ENCODE measurements around the gene SLF1. TPM values are rescaled to one million over a fixed set of nuclear protein-coding genes. Genes with fewer than 3 reads are reported as not detected.

SLF1 gene
- total and polyA plus RNA-seq, 2 of the 8 experiments (the other 6 are each of a cell fraction or from before 2014, with no cell fraction given): 4.8 to 15.7 TPM

DNA sequence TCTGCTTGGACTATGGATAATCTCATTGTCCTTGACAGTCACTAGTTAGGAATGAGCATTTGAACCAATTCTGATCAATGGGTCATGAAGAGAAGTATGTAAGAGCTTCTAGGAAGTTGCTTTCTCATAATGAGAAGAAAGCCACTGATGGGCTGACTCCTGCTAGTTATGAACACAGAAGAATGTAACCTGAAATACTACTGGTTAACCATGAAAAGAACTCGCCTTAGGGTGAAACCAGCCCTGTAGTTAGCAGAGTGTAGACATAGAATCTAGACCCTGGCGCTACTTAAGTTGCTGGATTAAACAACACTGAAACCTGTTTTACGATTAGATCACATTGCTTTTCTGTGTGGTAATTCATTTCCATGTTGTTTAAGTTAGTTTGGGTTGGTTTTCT lies 26.6 kb downstream of the SLF1 start (continued):
- TF ChIP-seq, protein P1, sequence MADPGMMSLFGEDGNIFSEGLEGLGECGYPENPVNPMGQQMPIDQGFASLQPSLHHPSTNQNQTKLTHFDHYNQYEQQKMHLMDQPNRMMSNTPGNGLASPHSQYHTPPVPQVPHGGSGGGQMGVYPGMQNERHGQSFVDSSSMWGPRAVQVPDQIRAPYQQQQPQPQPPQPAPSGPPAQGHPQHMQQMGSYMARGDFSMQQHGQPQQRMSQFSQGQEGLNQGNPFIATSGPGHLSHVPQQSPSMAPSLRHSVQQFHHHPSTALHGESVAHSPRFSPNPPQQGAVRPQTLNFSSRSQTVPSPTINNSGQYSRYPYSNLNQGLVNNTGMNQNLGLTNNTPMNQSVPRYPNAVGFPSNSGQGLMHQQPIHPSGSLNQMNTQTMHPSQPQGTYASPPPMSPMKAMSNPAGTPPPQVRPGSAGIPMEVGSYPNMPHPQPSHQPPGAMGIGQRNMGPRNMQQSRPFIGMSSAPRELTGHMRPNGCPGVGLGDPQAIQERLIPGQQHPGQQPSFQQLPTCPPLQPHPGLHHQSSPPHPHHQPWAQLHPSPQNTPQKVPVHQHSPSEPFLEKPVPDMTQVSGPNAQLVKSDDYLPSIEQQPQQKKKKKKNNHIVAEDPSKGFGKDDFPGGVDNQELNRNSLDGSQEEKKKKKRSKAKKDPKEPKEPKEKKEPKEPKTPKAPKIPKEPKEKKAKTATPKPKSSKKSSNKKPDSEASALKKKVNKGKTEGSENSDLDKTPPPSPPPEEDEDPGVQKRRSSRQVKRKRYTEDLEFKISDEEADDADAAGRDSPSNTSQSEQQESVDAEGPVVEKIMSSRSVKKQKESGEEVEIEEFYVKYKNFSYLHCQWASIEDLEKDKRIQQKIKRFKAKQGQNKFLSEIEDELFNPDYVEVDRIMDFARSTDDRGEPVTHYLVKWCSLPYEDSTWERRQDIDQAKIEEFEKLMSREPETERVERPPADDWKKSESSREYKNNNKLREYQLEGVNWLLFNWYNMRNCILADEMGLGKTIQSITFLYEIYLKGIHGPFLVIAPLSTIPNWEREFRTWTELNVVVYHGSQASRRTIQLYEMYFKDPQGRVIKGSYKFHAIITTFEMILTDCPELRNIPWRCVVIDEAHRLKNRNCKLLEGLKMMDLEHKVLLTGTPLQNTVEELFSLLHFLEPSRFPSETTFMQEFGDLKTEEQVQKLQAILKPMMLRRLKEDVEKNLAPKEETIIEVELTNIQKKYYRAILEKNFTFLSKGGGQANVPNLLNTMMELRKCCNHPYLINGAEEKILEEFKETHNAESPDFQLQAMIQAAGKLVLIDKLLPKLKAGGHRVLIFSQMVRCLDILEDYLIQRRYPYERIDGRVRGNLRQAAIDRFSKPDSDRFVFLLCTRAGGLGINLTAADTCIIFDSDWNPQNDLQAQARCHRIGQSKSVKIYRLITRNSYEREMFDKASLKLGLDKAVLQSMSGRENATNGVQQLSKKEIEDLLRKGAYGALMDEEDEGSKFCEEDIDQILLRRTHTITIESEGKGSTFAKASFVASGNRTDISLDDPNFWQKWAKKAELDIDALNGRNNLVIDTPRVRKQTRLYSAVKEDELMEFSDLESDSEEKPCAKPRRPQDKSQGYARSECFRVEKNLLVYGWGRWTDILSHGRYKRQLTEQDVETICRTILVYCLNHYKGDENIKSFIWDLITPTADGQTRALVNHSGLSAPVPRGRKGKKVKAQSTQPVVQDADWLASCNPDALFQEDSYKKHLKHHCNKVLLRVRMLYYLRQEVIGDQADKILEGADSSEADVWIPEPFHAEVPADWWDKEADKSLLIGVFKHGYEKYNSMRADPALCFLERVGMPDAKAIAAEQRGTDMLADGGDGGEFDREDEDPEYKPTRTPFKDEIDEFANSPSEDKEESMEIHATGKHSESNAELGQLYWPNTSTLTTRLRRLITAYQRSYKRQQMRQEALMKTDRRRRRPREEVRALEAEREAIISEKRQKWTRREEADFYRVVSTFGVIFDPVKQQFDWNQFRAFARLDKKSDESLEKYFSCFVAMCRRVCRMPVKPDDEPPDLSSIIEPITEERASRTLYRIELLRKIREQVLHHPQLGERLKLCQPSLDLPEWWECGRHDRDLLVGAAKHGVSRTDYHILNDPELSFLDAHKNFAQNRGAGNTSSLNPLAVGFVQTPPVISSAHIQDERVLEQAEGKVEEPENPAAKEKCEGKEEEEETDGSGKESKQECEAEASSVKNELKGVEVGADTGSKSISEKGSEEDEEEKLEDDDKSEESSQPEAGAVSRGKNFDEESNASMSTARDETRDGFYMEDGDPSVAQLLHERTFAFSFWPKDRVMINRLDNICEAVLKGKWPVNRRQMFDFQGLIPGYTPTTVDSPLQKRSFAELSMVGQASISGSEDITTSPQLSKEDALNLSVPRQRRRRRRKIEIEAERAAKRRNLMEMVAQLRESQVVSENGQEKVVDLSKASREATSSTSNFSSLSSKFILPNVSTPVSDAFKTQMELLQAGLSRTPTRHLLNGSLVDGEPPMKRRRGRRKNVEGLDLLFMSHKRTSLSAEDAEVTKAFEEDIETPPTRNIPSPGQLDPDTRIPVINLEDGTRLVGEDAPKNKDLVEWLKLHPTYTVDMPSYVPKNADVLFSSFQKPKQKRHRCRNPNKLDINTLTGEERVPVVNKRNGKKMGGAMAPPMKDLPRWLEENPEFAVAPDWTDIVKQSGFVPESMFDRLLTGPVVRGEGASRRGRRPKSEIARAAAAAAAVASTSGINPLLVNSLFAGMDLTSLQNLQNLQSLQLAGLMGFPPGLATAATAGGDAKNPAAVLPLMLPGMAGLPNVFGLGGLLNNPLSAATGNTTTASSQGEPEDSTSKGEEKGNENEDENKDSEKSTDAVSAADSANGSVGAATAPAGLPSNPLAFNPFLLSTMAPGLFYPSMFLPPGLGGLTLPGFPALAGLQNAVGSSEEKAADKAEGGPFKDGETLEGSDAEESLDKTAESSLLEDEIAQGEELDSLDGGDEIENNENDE (IDR thresholded peaks at IDR 0.05; ENCODE audit: insufficient replicate concordance, low read length): no peak
- TF ChIP-seq EGR1 (IDR thresholded peaks at IDR 0.05; ENCODE audit: borderline replicate concordance, low read depth, low read length) (no peak), TAF7 (optimal IDR thresholded peaks at IDR 0.05; ENCODE audit: borderline replicate concordance, low read depth, low read length) (no peak), SIX5 (IDR thresholded peaks at IDR 0.05; ENCODE audit: low read depth, low read length) (no peak), TEAD4 (IDR thresholded peaks at IDR 0.05; ENCODE audit: low read depth, low read length) (no peak), RBBP5 (IDR thresholded peaks at IDR 0.05; ENCODE audit: borderline replicate concordance, low read depth, low read length) (no peak), CTBP2 (IDR thresholded peaks at IDR 0.05; ENCODE audit: borderline replicate concordance, insufficient read depth, insufficient read length, low read length) (no peak), USF2 (IDR thresholded peaks at IDR 0.05; ENCODE audit: low read length) (no peak)
- TF ChIP-seq, protein P2, sequence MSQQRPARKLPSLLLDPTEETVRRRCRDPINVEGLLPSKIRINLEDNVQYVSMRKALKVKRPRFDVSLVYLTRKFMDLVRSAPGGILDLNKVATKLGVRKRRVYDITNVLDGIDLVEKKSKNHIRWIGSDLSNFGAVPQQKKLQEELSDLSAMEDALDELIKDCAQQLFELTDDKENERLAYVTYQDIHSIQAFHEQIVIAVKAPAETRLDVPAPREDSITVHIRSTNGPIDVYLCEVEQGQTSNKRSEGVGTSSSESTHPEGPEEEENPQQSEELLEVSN (IDR thresholded peaks at IDR 0.05): no peak
